GM10266 (cell line): ENCODE data around the gene ZMIZ2.

ENCODE experiments used
- DNase-seq: peaks from one replicate; pipeline ENCODE4 v3.0.0; 2012; ENCODE audit errors: extremely low spot score
- CTCF ChIP-seq: IDR thresholded peaks from 2 replicates; pipeline ENCODE4 v1.5.1; 2012; ENCODE audit warnings: mild to moderate bottlenecking, low read depth; ENCODE audit not compliant: control insufficient read depth, insufficient read depth; ENCODE audit errors: missing control alignments

Gene ZMIZ2

DNA sequence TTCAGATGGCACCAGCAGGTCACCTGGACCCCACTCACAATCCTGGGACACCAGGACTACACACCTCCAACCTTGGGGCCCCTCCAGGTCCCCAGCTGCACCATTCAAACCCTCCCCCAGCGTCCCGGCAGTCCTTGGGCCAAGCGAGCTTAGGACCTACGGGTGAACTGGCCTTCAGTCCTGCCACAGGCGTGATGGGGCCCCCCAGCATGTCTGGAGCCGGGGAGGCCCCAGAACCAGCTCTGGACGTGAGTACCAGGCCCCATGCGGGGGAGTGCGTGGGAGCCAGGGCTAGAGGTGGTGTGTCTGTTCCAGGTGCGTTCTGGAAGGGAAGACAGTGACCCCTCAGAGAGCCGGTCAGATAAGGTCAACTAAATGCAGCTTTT is 17.8 kb downstream of the ZMIZ2 start:
- TF ChIP-seq CTCF, result no peak
- no peak for DNase-seq

- no peak for TF ChIP-seq CTCF
- no peak for DNase-seq
Measured at GRCh38 chr7:44767134-44767911, 18.7 kb downstream of the ZMIZ2 start.

- peak; percentile 64 for DNase-seq
- no peak for TF ChIP-seq CTCF
Measured at GRCh38 chr7:44767912-44768627, 19.4 kb downstream of the ZMIZ2 start.

- no peak for TF ChIP-seq CTCF
- DNase-seq, result no peak
Measured at GRCh38 chr7:44768628-44769371, 20.2 kb downstream of the ZMIZ2 start.

GRCh38 chr7:44769376-44769775 is 20.7 kb downstream of the ZMIZ2 start:
- TF ChIP-seq CTCF, result no peak
- DNase-seq, result no peak

GRCh38 chr7:44769776-44770294 is 21.2 kb downstream of the ZMIZ2 start:
- TF ChIP-seq CTCF, result no peak
- DNase-seq, result peak; percentile 77
